ENCODE results near the gene NUDT3.
A peak's percentile ranks its signal among the peaks of the same experiment; 100 is the strongest.

NUDT3 gene

DNA sequence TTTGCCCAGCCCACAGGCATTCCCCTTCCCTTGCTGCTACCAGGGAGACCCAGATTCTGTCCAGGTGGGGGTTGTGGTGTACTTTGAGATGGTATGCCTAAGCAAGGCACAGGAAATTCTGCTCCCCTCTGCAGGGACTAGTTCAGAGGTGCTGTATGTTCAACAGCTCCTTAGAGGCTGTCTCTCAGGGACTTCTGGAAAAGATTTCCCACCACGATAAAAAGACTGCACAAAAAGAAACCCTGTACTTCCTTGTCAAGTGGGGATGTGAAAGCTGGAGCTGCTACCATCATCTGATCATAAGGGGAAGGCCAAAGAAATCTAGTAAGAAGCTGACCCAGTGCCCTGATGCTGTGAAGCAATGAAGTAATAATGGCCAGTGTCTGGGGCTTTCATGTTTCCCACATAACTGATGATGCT, 92.1 kb downstream of the NUDT3 start:
- H3K4me3 ChIP-seq (ENCODE audit: low read length) = no peak overlapping the region; the same call in 1 of the 2 replicates
- TF ChIP-seq ZNF274 (IDR thresholded peaks at IDR 0.05; ENCODE audit: low read depth, low read length) = no peak

DNA sequence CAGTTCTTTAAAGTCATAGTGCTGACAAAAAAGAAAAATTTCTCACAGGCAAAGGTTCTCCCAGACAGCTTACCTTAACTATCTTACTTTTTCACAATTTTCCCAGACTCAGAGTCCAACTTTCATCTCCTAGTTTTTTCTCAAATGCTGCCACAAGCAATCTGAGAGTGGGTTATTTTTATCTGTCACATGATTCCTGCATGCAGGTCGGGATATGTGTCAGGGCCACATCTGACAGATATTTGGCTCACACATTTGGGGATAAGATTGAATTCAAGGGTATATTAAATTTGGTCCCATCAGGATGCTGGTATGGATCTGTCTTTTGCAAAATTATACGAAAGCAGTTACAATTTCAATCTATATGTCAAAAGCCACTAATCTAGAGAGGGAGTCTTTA, 93.5 kb downstream of the NUDT3 start:
- TF ChIP-seq ZNF274 (IDR thresholded peaks at IDR 0.05; ENCODE audit: low read depth, low read length) = no peak
- H3K4me3 ChIP-seq (ENCODE audit: low read length) = no peak overlapping the region

DNA sequence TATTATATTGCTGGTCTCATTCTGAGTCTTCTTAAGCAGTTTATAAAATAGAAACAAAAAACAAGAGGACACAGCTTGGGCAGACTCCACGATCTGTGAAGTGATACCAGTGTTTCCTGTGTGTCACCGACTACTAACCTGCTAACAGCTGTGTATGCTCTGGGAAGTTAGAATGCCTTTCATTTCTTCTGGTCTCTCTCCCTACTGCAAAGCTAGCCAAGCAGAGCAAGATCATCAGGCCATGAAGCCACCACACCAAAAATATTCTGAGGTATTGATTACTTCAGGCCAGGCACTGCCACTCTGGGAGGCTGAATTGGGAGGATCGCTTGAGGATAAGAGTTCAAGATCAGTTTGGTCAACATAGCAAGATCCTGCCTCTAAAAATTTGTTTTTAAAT, 96.7 kb downstream of the NUDT3 start:
- H3K4me3 ChIP-seq (ENCODE audit: low read length) = no peak overlapping the region; the same call in 1 of the 2 replicates
- TF ChIP-seq ZNF274 (IDR thresholded peaks at IDR 0.05; ENCODE audit: low read depth, low read length) = no peak

DNA sequence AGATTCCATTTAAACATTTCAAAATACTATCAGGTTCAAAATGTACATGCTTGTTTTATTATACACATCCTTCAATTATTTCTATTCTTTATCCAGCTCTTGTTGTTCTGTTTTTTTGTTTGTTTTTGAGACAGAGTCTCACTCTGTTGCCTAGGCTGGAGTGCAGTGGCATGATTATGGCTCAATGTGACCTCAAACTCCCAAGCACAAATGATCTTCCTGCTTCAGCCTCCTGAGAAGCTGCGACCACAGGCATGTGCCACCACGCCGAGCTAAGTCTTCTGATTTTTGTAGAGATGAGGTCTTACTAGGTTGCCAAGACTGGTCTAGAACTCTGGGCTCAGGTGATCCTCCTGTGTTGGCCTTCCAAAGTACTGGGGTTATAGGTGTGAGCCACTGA, 99.5 kb downstream of the NUDT3 start:
- TF ChIP-seq ZNF274 (IDR thresholded peaks at IDR 0.05; ENCODE audit: low read depth, low read length) = no peak
- no peak overlapping the region for H3K4me3 ChIP-seq (ENCODE audit: low read length)

DNA sequence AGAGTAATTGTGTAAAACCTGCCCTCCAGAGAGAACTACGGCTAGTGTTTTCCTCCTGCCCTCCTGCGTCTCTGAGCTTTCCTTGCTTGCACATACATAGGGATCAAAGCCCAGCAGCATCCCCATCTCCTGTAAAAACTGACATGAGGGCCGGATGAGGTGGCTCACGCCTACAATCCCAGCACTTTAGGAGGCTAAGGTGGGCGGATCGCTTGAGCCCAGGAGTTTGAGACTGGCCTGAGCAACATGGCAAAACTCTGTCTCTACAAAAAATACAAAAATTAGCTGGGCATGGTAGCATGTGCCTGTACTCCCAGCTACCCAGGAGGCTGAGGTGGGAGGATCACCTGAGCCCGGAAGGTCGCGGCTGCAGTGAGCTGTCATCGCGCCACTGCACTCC, 103.3 kb downstream of the NUDT3 start:
- no peak for TF ChIP-seq ZNF274 (IDR thresholded peaks at IDR 0.05; ENCODE audit: low read depth, low read length)
- no peak overlapping the region; the same call in 1 of the 2 replicates for H3K4me3 ChIP-seq (ENCODE audit: low read length)

GRCh38 chr6:34288581-34288980, 103.9 kb downstream of the NUDT3 start:
- H3K4me3 ChIP-seq (ENCODE audit: low read length) = peak overlapping the region; percentile 21; the same call in 1 of the 2 replicates

GRCh38 chr6:34285448-34286164, 106.9 kb downstream of the NUDT3 start:
- no peak overlapping the region for H3K4me3 ChIP-seq (ENCODE audit: low read length)
- TF ChIP-seq ZNF274 (IDR thresholded peaks at IDR 0.05; ENCODE audit: low read depth, low read length) = no peak

More at GRCh38 chr6:34288581-34288980, 103.9 kb downstream of the NUDT3 start:
- no peak for TF ChIP-seq ZNF274 (IDR thresholded peaks at IDR 0.05; ENCODE audit: low read depth, low read length)

- H3K4me3 ChIP-seq (ENCODE audit: low read length) = no peak overlapping the region
- TF ChIP-seq ZNF274 (IDR thresholded peaks at IDR 0.05; ENCODE audit: low read depth, low read length) = no peak
Observed at GRCh38 chr6:34284563-34285447, 107.7 kb downstream of the NUDT3 start.

GRCh38 chr6:34281702-34282334, 110.7 kb downstream of the NUDT3 start:
- no peak for TF ChIP-seq ZNF274 (IDR thresholded peaks at IDR 0.05; ENCODE audit: low read depth, low read length)
- no peak overlapping the region for H3K4me3 ChIP-seq (ENCODE audit: low read length)

- TF ChIP-seq ZNF274 (IDR thresholded peaks at IDR 0.05; ENCODE audit: low read depth, low read length) = no peak
- no peak overlapping the region for H3K4me3 ChIP-seq (ENCODE audit: low read length)
Observed at GRCh38 chr6:34280216-34280615, 112.3 kb downstream of the NUDT3 start.

- TF ChIP-seq ZNF274 (IDR thresholded peaks at IDR 0.05; ENCODE audit: low read depth, low read length) = no peak
Observed at GRCh38 chr6:34278833-34279232, 113.6 kb downstream of the NUDT3 start.

GRCh38 chr6:34277763-34278112, 114.7 kb downstream of the NUDT3 start:
- no peak overlapping the region for H3K4me3 ChIP-seq (ENCODE audit: low read length)
- no peak for TF ChIP-seq ZNF274 (IDR thresholded peaks at IDR 0.05; ENCODE audit: low read depth, low read length)

More at GRCh38 chr6:34278833-34279232, 113.6 kb downstream of the NUDT3 start:
- H3K4me3 ChIP-seq (ENCODE audit: low read length) = no peak overlapping the region

- H3K4me3 ChIP-seq (ENCODE audit: low read length) = no peak overlapping the region
- TF ChIP-seq ZNF274 (IDR thresholded peaks at IDR 0.05; ENCODE audit: low read depth, low read length) = no peak
Observed at GRCh38 chr6:34276881-34277762, 115.3 kb downstream of the NUDT3 start.
